Right lobe of liver (tissue), 6 donors: Measurements from ENCODE around the gene LRP6. TPM values are rescaled to one million over a fixed set of nuclear protein-coding genes. Genes with fewer than 3 reads are reported as not detected.
"Not testable (repeated sequence)": the region's sequence is repeated elsewhere in the genome, so short reads cannot be mapped to it uniquely, and the experiment has no call there.

Source experiments
- ATAC-seq, 4 donors: fragments of 200-7000 bp; cut with Tn5 transposase; one replicate each; pipeline ENCODE4 v1.9.1; 2020; ENCODE audit warnings: mild to moderate bottlenecking in 4 of 4, moderate library complexity in 4 of 4
- DNase-seq, 3 donors: peaks; one replicate each; pipeline ENCODE4 v3.0.0-alpha.2; 2020
- H3K27ac ChIP-seq, 3 donors: fragments of 200-600 bp; one replicate each; pipeline ENCODE4 v1.8.0; 2022
- H3K27me3 ChIP-seq, 2 donors: fragments of 200-600 bp; one replicate each; pipeline ENCODE4 v1.8.0; 2022
- H3K36me3 ChIP-seq, 4 donors: fragments of 200-600 bp; sonication (generic) in 1 of 4; one replicate each; pipeline versions ENCODE4 v1.5.1 to v1.8.0; 2017 to 2022; ENCODE audit warnings: control low read depth in 1 of 4
- H3K4me1 ChIP-seq, 4 donors: fragments of 200-600 bp; sonication (generic) in 1 of 4; one replicate each; pipeline versions ENCODE4 v1.5.1 to v1.8.0; 2017 to 2022; ENCODE audit warnings: control low read depth in 1 of 4
- H3K4me3 ChIP-seq, 3 donors: fragments of 200-600 bp; one replicate each; pipeline ENCODE4 v1.8.0; 2022
- H3K9me3 ChIP-seq, 4 donors: fragments of 200-600 bp; sonication (generic) in 1 of 4; one replicate each; pipeline versions ENCODE4 v1.5.1 to v1.8.0; 2017 to 2022; ENCODE audit warnings: control low read depth in 1 of 4
- CTCF ChIP-seq, 4 donors: fragments of 200-600 bp in 3 of 4; fragments of 450-650 bp in 1 of 4; IDR thresholded peaks; one replicate each; pipeline versions ENCODE4 v1.5.1 to v1.8.0; 2016 to 2022; ENCODE audit warnings: antibody characterized with exemption in 4 of 4, mild to moderate bottlenecking in 2 of 4
- POLR2A ChIP-seq: fragments of 450-650 bp; IDR thresholded peaks from one replicate; pipeline ENCODE4 v1.6.1; 2017; ENCODE audit warnings: antibody characterized with exemption, mild to moderate bottlenecking
- WGBS: methylation state at CpG from one replicate; pipeline ENCODE4 v1.1.6; 2018; ENCODE audit warnings: low coverage, low lambda C conversion rate; ENCODE audit not compliant: insufficient coverage; ENCODE audit errors: missing lambda C conversion rate; 5-methylcytosine and 5-hydroxymethylcytosine counted together
- intact Hi-C, 2 donors: fragments of 100-400 bp; cut with DNase I; formaldehyde crosslinking; loops; one replicate each; pipeline versions ENCODE4 v1.11.2 to v1.14.1; 2022
- long read RNA-seq: library from polyadenylated mRNA; unstranded; transcript quantifications from one replicate; pipeline ENCODE4 v2.0.0, GENCODE V29; 2019
- total RNA-seq, 6 experiments: library from RNA; depleted of rRNA in 2 of 6; stranded (reverse); fragments of >200 nt in 2 of 6; fragmentation: NEBNext Ultra II Directional in 3 of 6; extraction: Animal tissue kit (Norgen Biotek cat#: 25700) in 3 of 6; gene quantifications; one replicate each; pipeline versions ENCODE4 v1.1.0 to v1.2.4, GENCODE V29; 2016 to 2023
- donor health status: DM: no; HTN: yes; CAD: no.
- donor health status: DM: no; HTN: no; CAD: no.
- donor health status: DM: no; HTN: no; CAD: no.
- donor health status: DM: no; HTN: yes; CAD: no.
- donor health status: DM: no; HTN: yes; CAD: no.

The LRP6 gene
- 10 to 100 TPM; 19.9 to 32.5 (median 22.2) TPM for total RNA-seq
- long read RNA-seq, partial matches to known transcripts = 1 of 1 reads
- long read RNA-seq, other reads (novel, unspliced or antisense) = 0 of 1 reads

GRCh38 chr12:12266873-12267741 is at the start of gene LRP6:
Gene LRP6 (minus strand): TSS chr12:12267044. CDS start chr12:12266735, 309 bp downstream.
- DNase-seq (peak; percentile 93), ATAC-seq (peak; percentile 91 to 95 (median 92))
- Histone ChIP-seq H3K4me1 (peaks cover 0 to 8% (median 0%) of the 10 kb centered on the region in 4 donors), H3K27ac (peak within 1 kb of the TSS; percentile 88 to 100 (median 99)), H3K9me3 (no peaks in the 10 kb centered on the region), H3K27me3 (no peaks in the 10 kb centered on the region), H3K36me3 (no peaks in the 10 kb centered on the region), H3K4me3 (peak within 1 kb of the TSS; percentile 80 to 89 (median 86))
- intact Hi-C loops = no loop called here
- TF ChIP-seq CTCF (IDR thresholded peaks at IDR 0.05) = no peak
- peak; percentile 91 for TF ChIP-seq POLR2A
- WGBS = 0% methylated on average over 13 of the region's 92 CpGs

- Histone ChIP-seq H3K9me3 (no peaks in the 10 kb centered on the region), H3K4me3 (no peak overlapping the region), H3K36me3 (no peaks in the 10 kb centered on the region), H3K27ac (peak overlapping the region in 2 of 3 donors; percentile 74 to 93), H3K27me3 (no peaks in the 10 kb centered on the region), H3K4me1 (peaks cover 0 to 69% (median 17%) of the 10 kb centered on the region in 4 donors)
- ATAC-seq (no peak), DNase-seq (no peak)
- intact Hi-C loops = no loop called here
- TF ChIP-seq CTCF (IDR thresholded peaks at IDR 0.05) (no peak), POLR2A (no peak)
Measured at GRCh38 chr12:12315838-12316237, 49.0 kb upstream of the LRP6 start.

GRCh38 chr12:12310695-12311094 is 43.9 kb upstream of the LRP6 start:
- H3K27ac ChIP-seq = peak overlapping the region in 2 of 3 donors; percentile 76 to 93
- intact Hi-C loops, H3K4me3 ChIP-seq, H3K27me3 ChIP-seq, H3K36me3 ChIP-seq, H3K9me3 ChIP-seq: not testable (repeated sequence)
- peaks cover 0 to 60% (median 22%) of the 10 kb centered on the region in 4 donors for H3K4me1 ChIP-seq
- 56% methylated on average over 6 of the region's 10 CpGs for WGBS
- DNase-seq (peak in 1 of 3 donors; percentile 60), ATAC-seq (peak in 2 of 4 donors; percentile 5 to 23)

- Histone ChIP-seq H3K27ac (no peak overlapping the region), H3K27me3 (no peaks in the 10 kb centered on the region), H3K4me1 (peaks cover 0 to 32% (median 12%) of the 10 kb centered on the region in 4 donors), H3K9me3 (no peaks in the 10 kb centered on the region), H3K36me3 (no peaks in the 10 kb centered on the region), H3K4me3 (no peak overlapping the region)
- DNase-seq (no peak), ATAC-seq (no peak)
- WGBS = 77% methylated on average over 7 of the region's 7 CpGs
- TF ChIP-seq CTCF (IDR thresholded peaks at IDR 0.05) (no peak), POLR2A (no peak)
- intact Hi-C loops = no loop called here
Measured at GRCh38 chr12:12305568-12306300, 38.9 kb upstream of the LRP6 start.

GRCh38 chr12:12302976-12303375 is 36.1 kb upstream of the LRP6 start:
- H3K4me1 ChIP-seq = peaks cover 0 to 21% (median 6%) of the 10 kb centered on the region in 4 donors
- no peak overlapping the region for H3K4me3 ChIP-seq
- DNase-seq = no peak
- WGBS = 100% methylated on average over 2 of the region's 2 CpGs
- H3K27ac ChIP-seq = no peak overlapping the region
- intact Hi-C loops = no loop called here
- no peaks in the 10 kb centered on the region for H3K27me3 ChIP-seq
- H3K36me3 ChIP-seq = no peaks in the 10 kb centered on the region
- no peak for ATAC-seq
- TF ChIP-seq POLR2A (no peak), CTCF (IDR thresholded peaks at IDR 0.05) (no peak)
- no peaks in the 10 kb centered on the region for H3K9me3 ChIP-seq
